Caco-2 (cell line): ENCODE data around the gene PIEZO1. TPM values are rescaled to one million over a fixed set of nuclear protein-coding genes. Genes with fewer than 3 reads are reported as not detected.

Experiments
- BruUV-seq: library from RNA; stranded (reverse); fragments of 400-500 nt; replicated peaks from 2 replicates; lab custom pipeline; 2021; lab: Mats Ljungman, UMichigan
- CTCF ChIA-PET: fragments of 300-600 bp; sonication (Branson Sonifier 250); formaldehyde crosslinking; loops from one replicate; lab custom pipeline; 2022; ENCODE audit warnings: antibody characterized with exemption; lab: Charles Lee
- POLR2A ChIA-PET: fragments of 300-600 bp; sonication (Branson Sonifier 250); formaldehyde crosslinking; loops from one replicate; lab custom pipeline; 2022; ENCODE audit warnings: antibody characterized with exemption; lab: Charles Lee
- DNase-seq, 2 experiments: peaks; one replicate each; pipeline versions ENCODE4 v3.0.0 to v3.0.0-alpha.2; 2020 to 2022
- H3K27me3 ChIP-seq: replicated peaks from 2 replicates; pipeline ENCODE4 v1.6.0; 2011; ENCODE audit warnings: low read length; ENCODE audit not compliant: control insufficient read depth, insufficient read depth
- H3K36me3 ChIP-seq: 2 replicates; pipeline ENCODE4 v1.5.1; 2011; ENCODE audit warnings: low read length; ENCODE audit not compliant: control insufficient read depth, insufficient read depth
- H3K4me1 ChIP-seq: fragments of 250-450 bp; sonication (Bioruptor Pico); 2 replicates; pipeline ENCODE4 v1.5.1; 2020; ENCODE audit warnings: mild to moderate bottlenecking
- H3K4me3 ChIP-seq: 2 replicates; pipeline ENCODE4 v1.5.1; 2011; ENCODE audit warnings: low read depth, mild to moderate bottlenecking, control low read depth, low read length
- H3K9me3 ChIP-seq: fragments of 250-450 bp; sonication (Bioruptor Pico); 2 replicates; pipeline ENCODE4 v1.5.1; 2020; ENCODE audit warnings: mild to moderate bottlenecking, moderate library complexity
- H3K27ac Mint-ChIP-seq: one replicate; pipeline ENCODE4 v1.8.0; 2022; ENCODE audit warnings: mixed read lengths; ENCODE audit not compliant: unreplicated experiment
- H3K27me3 Mint-ChIP-seq: one replicate; pipeline ENCODE4 v1.8.0; 2022; ENCODE audit warnings: mixed read lengths; ENCODE audit not compliant: insufficient read depth, unreplicated experiment
- H3K36me3 Mint-ChIP-seq: one replicate; pipeline ENCODE4 v1.8.0; 2022; ENCODE audit warnings: mild to moderate bottlenecking, mixed read lengths; ENCODE audit not compliant: insufficient read depth, unreplicated experiment
- H3K4me1 Mint-ChIP-seq: one replicate; pipeline ENCODE4 v1.8.0; 2022; ENCODE audit warnings: low read depth, mixed read lengths; ENCODE audit not compliant: unreplicated experiment
- H3K4me3 Mint-ChIP-seq: one replicate; pipeline ENCODE4 v1.8.0; 2022; ENCODE audit warnings: mild to moderate bottlenecking, moderate library complexity, mixed read lengths; ENCODE audit not compliant: unreplicated experiment
- H3K9me3 Mint-ChIP-seq: one replicate; pipeline ENCODE4 v1.8.0; 2022; ENCODE audit warnings: mixed read lengths; ENCODE audit not compliant: unreplicated experiment
- CTCF ChIP-seq, 2 experiments: fragments of 200-600 bp in 1 of 2; IDR thresholded peaks; 1 replicate in 1 of 2; 2 replicates in 1 of 2; pipeline versions ENCODE4 v1.5.1 to v1.8.0; 2011 to 2022; ENCODE audit warnings: antibody characterized with exemption in 1 of 2, control low read depth in 1 of 2, inconsistent platforms in 1 of 2, low read depth in 1 of 2, low read length in 1 of 2, mild to moderate bottlenecking in 1 of 2, moderate library complexity in 1 of 2; ENCODE audit not compliant: insufficient read depth in 1 of 2, severe bottlenecking in 1 of 2, unreplicated experiment in 1 of 2
- intact Hi-C: fragments of 100-400 bp; cut with micrococcal nuclease; formaldehyde crosslinking; loops from one replicate; pipeline ENCODE4 v1.10.0; 2022; ENCODE audit not compliant: unreplicated experiment
- total RNA-seq: library from RNA; stranded (reverse); gene quantifications from 2 replicates; pipeline ENCODE4 v1.2.3, GENCODE V29; 2022

Gene PIEZO1
- total RNA-seq, 1 experiment from 2014 or later = 248 TPM

DNA sequence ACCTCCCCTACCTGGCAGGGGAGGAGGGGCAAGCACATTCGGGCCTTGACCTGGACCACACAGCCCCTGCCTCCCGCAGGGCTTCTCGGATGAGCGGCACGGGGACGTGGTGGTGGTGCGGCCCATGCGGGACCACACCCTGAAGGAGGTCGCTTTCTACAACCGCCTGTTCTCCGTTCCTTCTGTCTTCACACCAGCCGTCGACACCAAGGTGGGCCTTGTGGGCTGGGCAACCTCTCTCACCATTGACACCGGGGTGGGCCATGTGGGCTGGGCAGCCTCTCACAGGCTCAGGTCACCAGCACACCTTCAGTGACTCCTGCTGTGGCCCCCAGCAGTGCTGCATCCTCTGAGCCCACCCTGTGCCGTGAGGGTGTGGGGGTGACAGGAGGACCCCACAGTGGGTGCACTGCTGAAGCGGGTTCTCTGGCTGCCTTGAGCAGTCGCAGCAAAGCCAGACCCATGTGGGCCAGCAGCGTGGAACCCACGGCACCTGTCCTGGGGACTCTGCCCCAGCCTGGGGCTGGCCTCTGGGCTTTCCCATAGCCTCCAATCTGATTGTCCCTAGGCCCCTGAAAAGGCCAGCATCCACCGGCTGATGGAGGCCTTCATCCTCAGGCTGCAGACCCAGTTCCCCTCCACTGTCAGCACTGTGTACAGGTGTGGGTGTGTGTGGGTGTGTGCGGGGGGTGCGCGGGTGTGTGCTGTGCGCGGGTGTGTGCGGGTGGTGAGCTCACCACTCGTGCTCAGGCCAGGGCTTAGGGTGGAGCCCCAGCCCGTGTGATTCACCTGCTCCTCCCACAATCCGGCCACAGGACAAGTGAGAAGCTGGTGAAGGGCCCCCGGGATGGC lies 71.2 kb downstream of the PIEZO1 start:
- DNase-seq = no peak
- no peaks in the 10 kb centered on the region for H3K4me1 Mint-ChIP-seq
- H3K36me3 Mint-ChIP-seq = peaks cover 71% of the 10 kb centered on the region
- Histone ChIP-seq H3K4me1 (no peaks in the 10 kb centered on the region), H3K27me3 (no peaks in the 10 kb centered on the region), H3K36me3 (peaks cover 2% of the 10 kb centered on the region; the same call in 1 of the 2 replicates), H3K4me3 (no peak overlapping the region), H3K9me3 (no peaks in the 10 kb centered on the region)
- H3K27me3 Mint-ChIP-seq = no peaks in the 10 kb centered on the region
- intact Hi-C loops = no loop called here
- no TSS peak for BruUV-seq
- H3K27ac Mint-ChIP-seq = no peak overlapping the region
- POLR2A ChIA-PET = no interaction called here
- no peak for TF ChIP-seq CTCF (IDR thresholded peaks at IDR 0.05; ENCODE audit: insufficient read depth in 1 of 2, low read depth in 1 of 2, low read length in 1 of 2, severe bottlenecking in 1 of 2, unreplicated experiment in 1 of 2)
- no peak overlapping the region for H3K4me3 Mint-ChIP-seq
- CTCF ChIA-PET = no interaction called here
- H3K9me3 Mint-ChIP-seq = no peaks in the 10 kb centered on the region

DNA sequence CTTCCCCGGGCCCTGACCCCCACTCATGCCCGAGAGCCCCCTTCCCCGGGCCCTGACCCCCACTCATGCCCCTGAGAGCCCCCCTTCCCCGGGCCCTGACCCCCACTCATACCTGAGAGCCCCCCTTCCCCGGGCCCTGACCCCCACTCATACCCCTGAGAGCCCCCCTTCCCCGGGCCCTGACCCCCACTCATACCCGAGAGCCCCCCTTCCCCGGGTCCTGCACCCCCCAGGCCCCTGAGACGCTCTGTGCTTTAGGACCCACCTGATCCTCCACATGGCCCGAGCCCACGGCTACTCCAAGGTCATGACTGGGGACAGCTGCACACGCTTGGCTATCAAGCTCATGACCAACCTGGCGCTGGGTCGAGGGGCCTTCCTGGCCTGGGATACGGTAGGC lies 72.0 kb downstream of the PIEZO1 start:
- H3K27ac Mint-ChIP-seq = no peak overlapping the region
- ChIA-PET CTCF (no interaction called here), POLR2A (no interaction called here)
- no peak overlapping the region for H3K4me3 ChIP-seq
- no peaks in the 10 kb centered on the region for H3K27me3 ChIP-seq
- H3K36me3 ChIP-seq = no peaks in the 10 kb centered on the region; the same call in 1 of the 2 replicates
- H3K4me3 Mint-ChIP-seq = no peak overlapping the region
- no peaks in the 10 kb centered on the region for H3K4me1 Mint-ChIP-seq
- no peaks in the 10 kb centered on the region for H3K27me3 Mint-ChIP-seq
- no peaks in the 10 kb centered on the region for H3K4me1 ChIP-seq
- BruUV-seq = no TSS peak
- no peaks in the 10 kb centered on the region for H3K9me3 Mint-ChIP-seq
- intact Hi-C loops = no loop called here
- DNase-seq = no peak
- no peak for TF ChIP-seq CTCF (IDR thresholded peaks at IDR 0.05; ENCODE audit: insufficient read depth in 1 of 2, low read depth in 1 of 2, low read length in 1 of 2, severe bottlenecking in 1 of 2, unreplicated experiment in 1 of 2)
- H3K9me3 ChIP-seq = no peaks in the 10 kb centered on the region
- H3K36me3 Mint-ChIP-seq = peaks cover 63% of the 10 kb centered on the region

- Mint-ChIP-seq H3K4me1 (peaks cover 2% of the 10 kb centered on the region), H3K4me3 (no peak overlapping the region), H3K27ac (no peak overlapping the region), H3K27me3 (no peaks in the 10 kb centered on the region), H3K36me3 (peaks cover 62% of the 10 kb centered on the region), H3K9me3 (no peaks in the 10 kb centered on the region)
- Histone ChIP-seq H3K9me3 (no peaks in the 10 kb centered on the region), H3K27me3 (no peaks in the 10 kb centered on the region), H3K4me1 (no peaks in the 10 kb centered on the region), H3K36me3 (no peaks in the 10 kb centered on the region; the same call in 1 of the 2 replicates), H3K4me3 (no peak overlapping the region)
- POLR2A ChIA-PET = no interaction called here
- no peak for TF ChIP-seq CTCF (IDR thresholded peaks at IDR 0.05; ENCODE audit: insufficient read depth in 1 of 2, low read depth in 1 of 2, low read length in 1 of 2, severe bottlenecking in 1 of 2, unreplicated experiment in 1 of 2)
- no peak for DNase-seq
- CTCF ChIA-PET = no interaction called here
- no TSS peak for BruUV-seq
- intact Hi-C loops = no loop called here
Observed at GRCh38 chr16:88712362-88712979, 72.5 kb downstream of the PIEZO1 start.
